ENCODE results near the gene KLF7. TPM values are rescaled to one million over a fixed set of nuclear protein-coding genes. Genes with fewer than 3 reads are reported as not detected.
A peak's percentile ranks its signal among the peaks of the same experiment; 100 is the strongest.

The KLF7 gene
- total RNA-seq, 2 experiments from 2014 or later: 8.2 to 10.1 TPM

DNA sequence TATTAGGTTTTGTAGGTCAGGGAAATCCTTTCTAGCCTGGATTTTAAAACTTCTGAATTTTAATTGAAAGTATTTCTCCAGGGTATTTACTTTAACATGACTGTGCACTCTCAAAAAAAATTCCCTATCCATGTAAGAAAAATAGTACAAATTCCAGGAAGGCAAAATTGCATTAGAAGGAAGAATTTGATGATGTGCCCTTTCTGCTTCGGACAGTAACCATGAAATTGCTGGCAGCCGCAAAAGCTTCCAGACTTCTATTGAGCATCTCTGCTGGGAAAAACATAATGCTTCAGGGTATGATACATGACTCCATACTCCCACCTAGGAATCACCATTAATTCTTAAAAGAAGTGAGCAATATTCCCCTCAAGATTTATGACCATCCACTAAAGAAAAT lies 17.2 kb upstream of the KLF7 start:
- Mint-ChIP-seq H3K27ac (no peak overlapping the region), H3K9me3 (peaks cover 8% of the 10 kb centered on the region), H3K4me3 (no peak overlapping the region), H3K4me1 (no peaks in the 10 kb centered on the region), H3K27me3 (peaks cover 3% of the 10 kb centered on the region), H3K36me3 (peaks cover 2% of the 10 kb centered on the region)
- no peak for DNase-seq

DNA sequence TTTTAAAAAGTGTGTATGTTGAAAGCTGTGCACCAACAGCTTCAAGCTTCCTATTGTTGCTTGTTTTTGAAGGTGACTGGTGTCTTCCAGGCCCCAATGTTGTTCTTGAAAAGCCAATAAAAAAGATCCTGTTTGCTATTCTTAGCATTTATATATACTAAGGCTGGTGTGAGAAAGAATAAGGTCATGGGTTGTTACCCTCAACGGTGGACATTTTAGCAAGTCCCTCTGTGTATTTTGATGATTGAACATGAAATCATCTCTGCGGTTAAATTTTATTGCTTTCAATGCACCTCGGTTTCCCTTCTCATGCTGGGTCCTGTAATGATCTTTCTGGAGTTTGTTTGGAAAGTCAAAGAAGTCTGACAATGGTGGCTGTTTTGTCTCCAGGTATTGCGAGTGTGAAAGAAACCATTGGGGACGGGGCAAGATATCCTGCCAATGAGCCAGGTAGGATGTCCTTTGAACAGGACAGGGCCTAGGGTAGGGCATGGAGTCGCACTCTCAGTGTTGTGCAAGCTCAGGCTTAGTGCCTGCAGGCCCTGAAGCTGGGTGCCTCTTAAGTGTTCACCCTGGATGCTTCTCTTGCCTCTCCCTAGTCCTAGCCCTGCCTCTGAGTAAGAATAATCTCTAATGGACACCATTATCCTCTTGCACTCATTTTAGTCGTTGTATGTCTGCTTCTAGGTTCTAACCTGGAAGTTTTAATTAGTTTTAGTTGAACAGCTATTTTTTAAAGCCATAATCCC lies 16.0 kb upstream of the KLF7 start:
- Mint-ChIP-seq H3K4me1 (peaks cover 2% of the 10 kb centered on the region), H3K27ac (no peak overlapping the region), H3K9me3 (peaks cover 1% of the 10 kb centered on the region), H3K4me3 (no peak overlapping the region), H3K27me3 (no peaks in the 10 kb centered on the region), H3K36me3 (no peaks in the 10 kb centered on the region)
- DNase-seq: no peak

DNA sequence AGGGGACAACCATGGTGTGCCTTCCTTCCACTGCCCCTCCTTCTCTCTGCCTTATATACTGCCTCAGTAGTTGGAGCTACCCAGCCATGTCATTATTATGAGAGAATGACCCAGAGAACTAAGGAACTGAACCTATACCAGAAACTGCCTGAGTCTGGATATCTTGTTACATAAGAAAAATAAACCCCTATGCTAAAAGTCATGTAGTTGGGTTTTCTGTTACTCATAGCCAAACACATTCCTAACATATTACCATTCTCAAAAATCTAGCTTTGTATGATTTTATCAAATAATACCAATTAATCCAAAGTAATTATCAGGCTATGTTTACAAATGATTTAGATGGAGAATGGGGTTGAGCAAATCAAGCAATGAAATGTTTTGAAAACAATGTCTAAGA lies 15.0 kb upstream of the KLF7 start:
- H3K36me3 Mint-ChIP-seq: no peaks in the 10 kb centered on the region
- H3K4me1 Mint-ChIP-seq: peaks cover 8% of the 10 kb centered on the region
- no peaks in the 10 kb centered on the region for H3K27me3 Mint-ChIP-seq
- no peak for DNase-seq
- no peaks in the 10 kb centered on the region for H3K9me3 Mint-ChIP-seq
- no peak overlapping the region for H3K4me3 Mint-ChIP-seq
- H3K27ac Mint-ChIP-seq: no peak overlapping the region

DNA sequence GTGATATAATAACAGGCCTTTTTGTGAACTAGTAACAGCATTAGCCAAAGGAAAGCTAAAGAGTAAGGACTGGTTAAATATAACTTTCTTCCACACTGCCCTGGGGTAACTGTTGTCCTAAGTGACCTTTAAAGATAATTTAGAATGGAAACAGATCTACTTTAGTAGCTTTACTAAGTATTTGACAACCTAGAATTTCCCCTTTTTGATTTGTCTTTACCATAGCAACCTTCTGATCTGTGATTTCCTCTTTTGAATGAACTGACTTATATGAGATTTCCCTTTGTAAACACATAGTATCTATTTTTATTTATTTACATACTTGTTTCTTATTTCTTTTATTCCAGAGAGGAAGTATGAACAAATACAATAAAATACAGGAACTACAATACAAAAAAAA lies 10.5 kb upstream of the KLF7 start:
- Mint-ChIP-seq H3K4me1 (peaks cover 8% of the 10 kb centered on the region), H3K27me3 (no peaks in the 10 kb centered on the region), H3K36me3 (no peaks in the 10 kb centered on the region), H3K27ac (no peak overlapping the region), H3K9me3 (no peaks in the 10 kb centered on the region), H3K4me3 (no peak overlapping the region)
- DNase-seq: no peak

DNA sequence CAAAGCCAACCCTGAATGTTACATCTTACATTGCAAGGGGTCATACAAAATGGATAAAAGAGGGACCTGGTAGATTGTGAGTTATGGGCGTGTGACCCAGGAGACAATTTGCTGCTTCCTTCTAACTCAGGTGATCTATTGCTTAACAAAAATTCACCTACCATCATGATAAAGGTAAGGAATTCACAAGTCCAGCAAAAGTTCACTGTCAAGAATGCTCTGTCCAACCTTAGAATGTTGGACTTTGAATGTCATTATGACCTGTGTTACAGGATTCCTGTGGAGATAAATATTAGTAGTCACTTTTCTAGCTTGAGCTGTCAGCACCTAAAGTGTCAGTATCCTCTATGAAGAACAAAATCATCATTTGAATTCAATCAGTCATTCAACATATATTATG lies 7.9 kb upstream of the KLF7 start:
- no peak for DNase-seq
- Mint-ChIP-seq H3K4me1 (peaks cover 8% of the 10 kb centered on the region), H3K36me3 (no peaks in the 10 kb centered on the region), H3K9me3 (no peaks in the 10 kb centered on the region), H3K4me3 (no peak overlapping the region), H3K27me3 (no peaks in the 10 kb centered on the region), H3K27ac (no peak overlapping the region)

DNA sequence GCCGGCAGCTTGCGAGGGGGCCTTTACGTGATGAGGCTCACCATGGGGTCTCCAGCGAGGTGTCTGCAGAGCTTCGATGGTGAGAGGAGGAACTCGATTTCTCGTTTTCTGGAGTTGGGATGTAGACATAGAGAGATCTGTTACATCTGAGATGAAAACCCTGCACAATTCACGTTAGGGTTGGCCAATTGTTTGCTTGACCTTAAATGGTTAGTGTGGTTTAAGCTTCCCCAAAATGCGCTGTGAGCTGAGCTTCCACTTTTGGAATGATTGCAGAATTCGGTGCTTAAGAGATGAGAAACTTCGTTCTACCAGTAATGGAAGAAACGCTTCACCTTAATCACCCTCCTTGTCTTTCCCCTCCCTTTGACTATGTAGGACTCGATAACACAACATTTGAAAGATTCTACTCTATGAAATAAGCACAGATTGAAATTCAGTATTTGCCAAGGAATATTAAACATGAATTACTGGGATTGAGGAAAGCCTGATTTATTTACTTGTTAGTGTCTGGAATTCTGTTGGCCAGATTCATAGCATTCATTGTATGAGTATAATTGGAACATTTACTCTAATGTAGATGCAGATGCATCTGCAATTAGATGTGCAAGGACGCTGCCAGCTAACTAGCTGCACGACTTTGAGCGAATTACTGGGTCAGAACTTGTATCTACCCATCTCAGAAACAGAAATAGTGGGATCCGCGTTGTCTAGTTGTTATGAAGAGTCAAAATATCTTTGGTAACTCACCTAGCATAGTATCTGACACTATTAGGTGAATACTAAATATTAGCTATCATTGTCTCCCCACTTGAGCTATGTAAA lies 1.6 kb upstream of the KLF7 start:
- Mint-ChIP-seq H3K9me3 (no peaks in the 10 kb centered on the region), H3K27me3 (no peaks in the 10 kb centered on the region), H3K27ac (peak overlapping the region; percentile 88), H3K36me3 (no peaks in the 10 kb centered on the region), H3K4me3 (peak overlapping the region; percentile 90), H3K4me1 (peaks cover 37% of the 10 kb centered on the region)
- no peak for DNase-seq

DNA sequence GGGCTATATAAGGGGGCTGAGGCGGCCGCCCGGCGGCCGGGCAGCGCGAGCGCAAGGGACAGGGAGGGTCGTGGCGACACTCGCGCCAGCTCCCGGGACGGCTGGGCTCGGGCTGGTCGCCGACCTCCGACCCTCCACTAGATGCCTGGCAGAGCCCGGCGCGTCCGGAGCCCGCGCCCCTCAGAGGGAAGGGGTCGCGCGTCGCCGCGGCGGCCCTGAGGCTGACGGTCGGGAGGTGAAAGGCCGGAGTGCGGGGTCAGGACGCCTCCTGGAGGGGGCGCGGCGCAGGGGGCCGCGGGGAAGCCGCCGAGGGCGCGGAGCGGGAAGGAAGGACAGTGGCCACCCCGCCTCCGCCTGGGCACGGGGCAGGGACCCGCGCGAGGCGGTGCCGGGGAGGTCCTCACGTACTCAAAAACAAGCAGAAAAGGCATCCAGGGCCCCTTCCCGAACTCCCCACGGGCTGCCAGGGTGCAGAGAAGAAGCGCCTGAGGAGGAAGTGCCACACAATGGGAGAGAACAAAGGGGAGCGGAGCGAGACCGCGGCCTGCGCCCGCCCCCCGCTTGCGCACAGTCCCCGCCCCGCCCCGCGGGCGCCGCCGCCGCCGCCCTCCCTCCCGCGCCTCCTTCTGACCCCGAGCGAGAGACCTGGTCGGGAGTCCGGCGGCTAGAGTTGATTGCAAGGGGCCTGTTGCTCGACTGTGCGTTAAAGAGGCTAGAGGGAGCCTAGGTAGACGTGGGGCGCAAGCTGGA lies 776 bp upstream of the KLF7 start:
- DNase-seq: peak; percentile 68
- no peaks in the 10 kb centered on the region for H3K9me3 Mint-ChIP-seq
- H3K27me3 Mint-ChIP-seq: no peaks in the 10 kb centered on the region
- peak overlapping the region; percentile 90 for H3K4me3 Mint-ChIP-seq
- peaks cover 45% of the 10 kb centered on the region for H3K4me1 Mint-ChIP-seq
- H3K36me3 Mint-ChIP-seq: no peaks in the 10 kb centered on the region
- H3K27ac Mint-ChIP-seq: peak overlapping the region; percentile 96

DNA sequence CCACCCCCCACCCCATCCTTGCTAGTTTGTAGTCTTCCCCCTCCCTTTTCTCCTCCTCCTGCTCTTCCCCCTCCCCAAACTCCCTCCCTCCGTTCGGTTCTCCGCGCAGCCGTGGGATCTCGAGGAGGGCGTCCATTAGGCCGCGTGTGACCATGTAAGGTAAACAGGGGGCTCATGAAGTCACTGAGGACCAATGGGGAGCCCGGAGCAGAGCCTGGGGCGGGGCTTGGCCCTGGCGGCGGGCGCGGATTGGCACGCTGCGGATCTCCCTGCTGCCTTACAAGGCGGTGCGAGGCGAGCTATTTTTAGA lies 246 bp upstream of the KLF7 start:
- peak; percentile 97 for DNase-seq
- H3K36me3 Mint-ChIP-seq: no peaks in the 10 kb centered on the region
- peaks cover 50% of the 10 kb centered on the region for H3K4me1 Mint-ChIP-seq
- no peaks in the 10 kb centered on the region for H3K9me3 Mint-ChIP-seq
- H3K27me3 Mint-ChIP-seq: no peaks in the 10 kb centered on the region
- peak overlapping the region; percentile 90 for H3K4me3 Mint-ChIP-seq
- peak overlapping the region; percentile 96 for H3K27ac Mint-ChIP-seq

DNA sequence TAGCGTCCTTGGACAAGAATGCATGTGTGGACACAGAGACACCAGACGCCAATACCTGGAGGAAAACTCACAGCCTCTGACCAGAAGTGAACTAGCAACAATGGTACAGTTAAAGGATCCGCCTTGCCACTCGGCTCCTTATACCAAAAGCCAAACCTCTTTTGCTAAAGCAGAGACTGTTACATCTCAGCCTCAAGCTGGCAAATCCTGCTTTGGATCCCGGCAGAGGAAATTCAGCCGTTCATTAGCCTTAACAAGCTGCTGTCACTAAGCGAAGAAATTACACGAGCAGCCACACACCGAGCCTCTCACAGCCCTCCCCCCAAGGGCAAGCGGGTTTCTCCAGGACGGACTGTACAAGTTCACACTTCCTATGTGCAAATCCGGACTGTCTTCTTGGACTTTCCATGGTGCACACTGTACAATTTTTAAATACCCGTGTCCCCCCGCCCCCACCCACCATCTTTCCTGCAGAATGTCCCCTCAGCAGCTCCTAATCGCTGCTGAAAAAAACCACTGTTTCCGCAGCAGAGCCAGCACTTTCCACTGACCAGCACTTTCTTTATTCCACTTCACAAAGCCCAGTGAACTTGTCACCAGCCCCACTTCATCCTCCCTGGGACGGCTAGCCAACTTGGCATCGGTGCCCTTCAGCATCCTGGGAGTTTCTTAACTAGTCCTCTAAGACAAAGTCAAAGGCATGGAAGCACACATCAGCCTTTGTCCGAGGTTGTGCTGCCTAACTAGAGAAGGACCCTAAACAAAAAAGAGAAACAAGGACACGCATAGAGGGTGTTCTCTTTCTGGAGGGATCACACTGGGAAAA lies 1.5 kb downstream of the KLF7 start:
- Mint-ChIP-seq H3K27ac (peak overlapping the region; percentile 96), H3K27me3 (no peaks in the 10 kb centered on the region), H3K36me3 (no peaks in the 10 kb centered on the region), H3K4me1 (peaks cover 67% of the 10 kb centered on the region), H3K9me3 (no peaks in the 10 kb centered on the region), H3K4me3 (peak overlapping the region; percentile 90)
- DNase-seq: no peak

DNA sequence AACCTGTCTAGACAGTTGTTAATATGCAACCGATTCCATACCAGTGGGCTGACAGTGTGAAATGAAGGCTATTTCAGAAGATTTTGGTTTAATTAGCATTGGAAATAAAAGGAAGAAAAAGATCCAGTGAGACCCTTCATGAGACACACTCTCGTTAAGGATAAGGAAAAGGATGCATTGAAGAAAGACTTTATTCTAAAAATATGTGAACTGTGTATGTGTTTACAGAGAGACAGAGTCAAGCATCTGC lies 2.1 kb downstream of the KLF7 start:
- H3K27ac Mint-ChIP-seq: peak overlapping the region; percentile 96
- peaks cover 71% of the 10 kb centered on the region for H3K4me1 Mint-ChIP-seq

DNA sequence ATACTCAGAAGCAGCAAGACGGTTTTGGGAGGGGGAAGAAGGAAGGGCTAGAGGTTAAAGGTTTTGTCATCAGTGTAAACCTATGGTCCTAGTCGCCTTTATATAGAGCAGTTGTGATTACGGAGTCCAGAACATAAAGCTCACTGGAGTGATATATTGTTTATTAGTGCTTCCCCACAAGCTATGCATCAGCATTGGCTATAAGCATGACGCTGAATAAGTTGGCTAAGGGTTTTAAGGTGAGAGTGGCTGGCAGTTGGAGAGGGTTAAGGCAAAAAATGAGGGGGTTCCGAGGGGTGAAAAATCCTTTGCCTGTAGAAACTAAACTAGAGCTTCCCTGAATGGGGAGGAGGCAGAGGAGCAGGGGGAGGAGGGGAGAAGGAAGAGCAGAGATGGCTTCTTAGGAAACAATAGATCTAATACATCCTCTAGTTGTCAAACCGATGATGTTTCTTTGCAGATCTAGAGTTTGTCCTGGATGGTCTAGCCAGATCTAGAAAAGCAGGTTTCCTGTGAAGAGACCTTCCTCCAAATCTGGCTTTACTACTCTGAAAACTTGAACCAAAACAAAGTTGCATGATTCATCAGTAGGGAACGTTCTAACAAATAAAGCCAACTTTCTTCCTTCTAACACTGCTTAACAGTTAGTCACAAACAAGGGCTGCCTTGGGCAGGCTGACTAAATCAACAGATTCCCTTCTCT lies 2.5 kb downstream of the KLF7 start:
- H3K27ac Mint-ChIP-seq: peak overlapping the region; percentile 96
- no peaks in the 10 kb centered on the region for H3K36me3 Mint-ChIP-seq
- H3K4me3 Mint-ChIP-seq: peak overlapping the region; percentile 90
- peaks cover 75% of the 10 kb centered on the region for H3K4me1 Mint-ChIP-seq
- no peaks in the 10 kb centered on the region for H3K9me3 Mint-ChIP-seq
- H3K27me3 Mint-ChIP-seq: no peaks in the 10 kb centered on the region
- no peak for DNase-seq

More for the DNA sequence above, 2.1 kb downstream of the KLF7 start:
- Mint-ChIP-seq H3K4me3 (peak overlapping the region; percentile 90), H3K27me3 (no peaks in the 10 kb centered on the region), H3K36me3 (no peaks in the 10 kb centered on the region), H3K9me3 (no peaks in the 10 kb centered on the region)
- DNase-seq: no peak

DNA sequence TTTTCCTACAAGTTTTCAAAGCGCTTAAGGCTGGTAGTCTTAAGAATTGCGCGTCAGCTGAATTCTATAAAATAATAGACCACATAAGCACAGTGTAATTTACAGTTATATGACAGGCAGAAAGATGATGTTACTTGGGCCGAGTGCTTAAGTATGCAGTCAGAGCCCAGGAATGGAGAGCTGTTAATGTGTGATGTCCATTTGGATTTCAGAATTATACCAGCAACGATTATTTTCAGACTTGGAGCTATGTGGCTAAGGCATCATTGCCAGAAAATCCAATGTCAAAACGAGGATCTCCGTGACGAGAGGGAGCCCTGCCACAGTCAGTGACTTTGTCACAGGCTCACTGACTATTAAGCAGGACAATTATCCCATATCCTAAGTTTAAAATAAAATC lies 3.4 kb downstream of the KLF7 start:
- Mint-ChIP-seq H3K9me3 (no peaks in the 10 kb centered on the region), H3K4me3 (no peak overlapping the region), H3K27ac (no peak overlapping the region), H3K4me1 (peaks cover 75% of the 10 kb centered on the region), H3K27me3 (no peaks in the 10 kb centered on the region), H3K36me3 (peaks cover 6% of the 10 kb centered on the region)
- no peak for DNase-seq

DNA sequence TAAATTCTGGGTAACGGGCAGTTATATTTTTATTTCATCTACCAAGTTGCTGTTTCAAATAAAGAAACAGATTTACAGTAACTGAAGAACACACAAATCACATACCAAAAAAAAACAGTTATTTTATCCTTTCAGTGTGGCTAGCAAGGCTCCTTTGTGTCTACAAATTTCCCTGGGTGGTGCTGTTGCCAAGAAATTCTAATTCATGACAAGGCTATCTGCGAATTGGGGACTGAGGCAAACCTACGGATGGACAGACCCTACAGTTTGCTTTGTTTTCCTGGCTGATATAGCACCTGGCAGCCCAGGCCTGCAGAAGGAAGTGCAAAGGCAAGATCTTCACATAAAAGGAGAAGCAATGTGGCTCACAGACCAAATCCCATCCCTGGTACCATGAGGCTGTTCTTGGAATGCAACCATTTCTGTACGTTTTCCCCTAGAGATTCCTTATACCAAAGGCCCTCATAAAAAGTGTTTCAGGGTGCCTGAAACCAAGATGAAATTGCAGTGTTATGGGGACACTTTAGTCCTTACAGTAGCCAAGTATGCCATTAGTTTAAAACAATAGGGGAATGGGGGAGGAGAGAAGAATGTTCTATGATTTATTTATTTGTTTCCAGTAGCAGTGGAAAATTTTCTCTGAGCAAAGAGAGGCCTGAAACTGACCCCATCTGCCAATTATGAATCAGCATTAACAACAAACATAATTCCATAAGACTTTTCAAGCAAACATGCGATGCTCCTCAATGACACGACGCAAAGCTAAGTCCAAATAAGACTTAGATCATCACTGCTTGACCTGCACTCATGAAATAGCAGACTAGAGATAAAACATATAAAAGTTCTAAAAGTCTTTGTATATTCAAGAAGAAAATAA lies 4.3 kb downstream of the KLF7 start:
- Mint-ChIP-seq H3K27ac (no peak overlapping the region), H3K4me3 (no peak overlapping the region), H3K27me3 (no peaks in the 10 kb centered on the region), H3K4me1 (peaks cover 79% of the 10 kb centered on the region), H3K9me3 (no peaks in the 10 kb centered on the region), H3K36me3 (peaks cover 8% of the 10 kb centered on the region)
- DNase-seq: no peak

DNA sequence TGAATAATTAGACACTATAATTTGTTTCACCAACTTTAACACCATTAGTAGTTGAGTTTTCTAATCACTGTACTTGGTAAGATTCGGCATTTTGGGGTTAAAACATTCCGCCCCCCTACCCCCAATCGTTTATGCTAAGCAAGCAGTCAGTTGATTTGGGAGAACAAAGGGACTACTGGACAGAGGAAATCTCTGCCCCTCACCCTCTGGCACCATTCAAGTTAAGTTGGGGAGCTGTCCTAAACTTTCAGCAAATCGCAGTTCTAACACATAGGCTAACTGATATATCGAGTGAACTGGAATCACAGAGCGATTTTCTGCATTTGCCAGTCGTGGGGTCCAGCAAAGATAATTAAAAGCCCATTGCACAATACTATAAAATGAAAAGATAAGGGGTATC lies 5.6 kb downstream of the KLF7 start:
- Mint-ChIP-seq H3K4me1 (peaks cover 92% of the 10 kb centered on the region), H3K27ac (no peak overlapping the region), H3K36me3 (peaks cover 9% of the 10 kb centered on the region), H3K27me3 (no peaks in the 10 kb centered on the region), H3K4me3 (no peak overlapping the region), H3K9me3 (no peaks in the 10 kb centered on the region)
- DNase-seq: no peak
